Measurements from ENCODE around the gene SPTBN2.
"Not testable (repeated sequence)": the region's sequence is repeated elsewhere in the genome, so short reads cannot be mapped to it uniquely, and the experiment has no call there.

The SPTBN2 gene

DNA sequence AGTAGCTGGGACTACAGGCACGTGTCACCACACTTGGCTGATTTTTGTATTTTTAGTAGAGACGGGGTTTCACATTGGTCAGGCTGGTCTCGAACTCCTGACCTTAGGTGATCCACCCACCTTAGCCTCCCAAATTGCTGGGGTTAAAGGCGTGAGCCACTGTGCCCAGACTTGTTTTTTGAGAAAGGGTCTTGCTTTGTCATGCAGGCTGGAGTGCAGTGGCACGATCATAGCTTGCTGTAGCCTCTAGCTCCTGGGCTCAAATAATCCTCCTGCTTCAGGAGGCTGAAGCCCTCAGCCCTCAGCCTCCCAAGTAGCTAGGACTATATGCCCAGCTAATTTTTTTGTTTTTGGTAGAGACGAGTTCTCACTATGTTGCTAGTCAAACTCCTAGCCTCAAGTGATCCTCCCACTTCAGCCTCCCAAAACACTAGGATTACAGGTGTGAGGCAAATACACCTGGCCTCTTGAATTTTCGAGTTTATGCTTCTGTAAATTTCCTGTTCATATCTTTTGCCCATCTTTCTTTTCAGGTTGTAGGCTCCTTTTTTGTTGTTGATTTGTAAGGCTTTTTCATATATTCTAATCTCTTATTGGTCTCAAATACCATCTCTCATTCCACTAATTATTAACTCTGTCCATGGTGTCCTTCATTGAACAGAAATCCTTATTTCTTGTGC lies 47.9 kb downstream of the SPTBN2 start:
- no peak for FAIRE-seq

DNA sequence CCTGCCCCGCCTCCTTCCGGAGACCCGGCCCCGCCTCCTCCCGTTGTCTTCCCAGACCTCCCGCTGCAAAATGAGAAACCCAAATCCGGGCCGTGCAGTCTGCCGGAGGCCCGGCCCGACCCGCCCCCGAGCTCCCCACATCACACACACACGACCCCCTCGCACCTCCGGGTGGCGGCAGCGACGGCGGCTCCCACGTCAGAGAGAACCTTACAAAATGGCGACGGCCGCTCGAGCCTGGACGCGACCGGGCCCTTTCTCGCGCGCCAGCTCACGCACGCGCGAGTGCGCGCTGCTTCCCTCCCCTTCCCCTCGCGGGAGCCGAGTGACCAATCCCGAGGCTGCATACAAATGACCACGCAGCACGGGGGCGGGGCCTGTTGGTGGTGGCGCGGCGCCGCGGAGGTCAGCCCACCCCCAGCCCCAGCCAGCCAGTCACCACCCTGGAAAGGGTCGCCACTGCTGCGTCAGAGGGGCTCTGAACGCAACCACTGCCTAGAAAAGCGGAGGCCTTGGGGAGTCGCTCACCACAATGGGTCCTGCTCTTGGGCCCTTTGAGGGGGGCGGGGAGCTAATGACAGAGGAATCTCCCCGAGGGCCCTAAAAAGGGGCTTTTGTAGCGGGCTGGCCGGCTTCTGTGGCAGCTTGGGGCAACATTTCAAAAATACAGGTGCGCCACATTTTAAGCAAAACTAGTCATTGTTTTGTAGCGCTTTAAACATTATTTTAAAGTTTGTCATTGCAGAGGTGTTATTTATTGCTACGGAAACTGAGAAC lies 51.2 kb downstream of the SPTBN2 start, which contains the start of gene RBM4B:
Gene RBM4B (minus strand): TSS at position 289 of the 777 bp plus-strand sequence. CDS start 808 bp downstream, outside the sequence.
- no peak for FAIRE-seq

DNA sequence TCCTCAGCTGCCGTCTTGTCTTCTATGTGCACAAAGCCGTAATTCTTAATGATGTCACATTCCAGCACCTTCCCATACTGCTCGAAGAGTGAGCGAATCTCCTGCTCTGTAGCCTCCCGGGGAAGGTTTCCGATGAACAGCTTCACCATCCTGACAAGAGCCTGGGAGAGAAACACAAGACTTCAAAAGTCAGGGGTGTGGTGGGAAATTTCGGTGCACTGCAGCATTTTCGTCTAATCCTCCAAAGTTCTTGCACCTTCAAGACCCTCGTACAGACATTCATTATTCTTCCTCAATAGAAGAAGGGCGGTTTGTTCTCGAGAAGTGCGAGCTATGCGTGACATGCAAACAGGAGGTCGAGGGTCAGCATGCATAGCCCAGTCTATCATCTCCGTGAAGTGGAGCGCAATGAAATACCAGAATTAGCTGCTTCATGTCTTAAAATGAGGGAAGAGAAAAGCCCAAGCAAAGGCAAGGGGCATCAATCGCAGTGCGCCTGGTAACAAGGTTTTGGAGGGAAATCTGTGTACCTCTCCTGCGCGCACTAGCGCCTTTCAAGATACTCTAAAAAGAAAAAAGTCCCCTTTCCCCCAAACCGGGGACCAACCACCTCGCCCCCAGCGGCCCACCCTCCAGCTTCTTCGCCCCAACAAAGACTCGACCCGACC lies 52.0 kb downstream of the SPTBN2 start:
- no peak for FAIRE-seq

DNA sequence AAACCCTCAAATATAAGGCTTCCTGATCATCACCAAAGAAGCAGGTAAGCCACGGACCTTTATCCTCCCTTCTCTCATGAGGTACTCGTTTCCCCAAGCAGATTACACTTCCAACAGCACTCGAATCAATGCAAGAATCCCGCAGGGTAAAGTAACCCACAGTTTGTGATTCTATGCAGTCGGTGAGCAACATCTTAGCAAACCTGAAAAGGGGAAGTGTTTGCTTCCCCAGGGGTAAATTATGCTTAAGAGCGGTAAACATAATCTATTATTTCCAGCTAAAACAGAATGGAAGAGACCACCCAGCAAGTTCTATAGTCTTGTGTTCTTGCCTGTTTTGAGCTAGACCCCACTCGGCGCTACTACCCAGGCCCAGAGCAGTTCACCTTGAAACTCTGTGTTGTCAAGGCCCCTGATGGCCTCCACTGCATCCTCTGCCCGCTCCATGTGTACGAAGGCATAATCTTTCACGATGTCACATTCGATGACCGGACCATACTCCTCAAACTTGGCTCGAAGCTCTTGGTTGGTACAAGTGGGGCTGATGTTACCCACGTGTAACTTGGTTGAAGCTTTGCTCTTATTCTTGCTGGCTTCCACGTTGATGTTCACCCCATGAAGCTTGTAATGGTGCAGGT lies 52.6 kb downstream of the SPTBN2 start:
- no peak for FAIRE-seq

DNA sequence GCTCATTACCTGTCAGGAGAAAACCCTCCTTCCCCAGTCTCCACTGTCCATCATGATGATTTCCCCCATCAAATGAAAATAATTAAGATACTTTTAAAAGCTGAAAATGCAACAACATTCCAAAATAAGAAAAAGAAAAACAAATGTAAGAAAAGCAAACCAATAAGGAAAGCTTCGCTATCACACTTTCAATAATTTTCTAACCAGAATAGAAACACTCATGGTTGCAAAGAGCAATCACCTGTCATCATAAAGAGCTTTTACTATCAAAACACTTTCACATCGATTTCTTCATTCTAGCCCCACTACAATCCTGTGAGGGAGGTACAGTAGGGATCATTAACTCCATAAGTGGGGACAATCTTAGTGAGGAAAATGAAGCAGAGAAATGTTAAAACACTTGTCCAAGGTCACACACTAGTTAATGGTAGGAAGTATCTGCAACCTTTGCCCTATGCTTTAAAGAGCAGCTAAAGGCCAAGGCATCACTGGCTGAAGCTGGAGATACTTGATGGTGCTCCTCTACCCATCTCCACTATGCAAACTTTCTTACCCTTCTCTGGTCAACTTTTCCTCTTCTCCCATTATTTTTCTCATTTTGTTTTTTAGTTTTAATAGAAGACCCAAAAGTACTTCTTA lies 53.9 kb downstream of the SPTBN2 start:
- FAIRE-seq: no peak

DNA sequence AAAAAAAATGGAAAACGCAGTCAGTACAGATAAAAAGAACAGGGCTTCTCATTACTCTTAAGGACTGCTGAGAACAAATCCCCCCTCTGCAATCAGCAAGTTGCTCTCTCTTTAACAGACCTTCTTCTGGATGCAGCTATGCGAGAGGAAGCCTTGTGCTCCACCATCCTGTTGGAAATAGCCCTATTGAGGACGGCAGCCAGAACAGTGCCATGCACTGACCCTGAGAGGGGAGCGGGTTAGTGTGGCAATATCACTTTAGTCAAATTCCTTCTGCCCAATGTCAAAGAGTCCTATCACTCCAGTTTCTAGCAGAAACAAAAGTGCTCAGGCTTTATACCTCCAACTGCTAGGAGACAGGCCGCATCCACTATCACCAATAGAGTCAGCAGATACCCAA lies 58.2 kb downstream of the SPTBN2 start:
- FAIRE-seq: no peak

DNA sequence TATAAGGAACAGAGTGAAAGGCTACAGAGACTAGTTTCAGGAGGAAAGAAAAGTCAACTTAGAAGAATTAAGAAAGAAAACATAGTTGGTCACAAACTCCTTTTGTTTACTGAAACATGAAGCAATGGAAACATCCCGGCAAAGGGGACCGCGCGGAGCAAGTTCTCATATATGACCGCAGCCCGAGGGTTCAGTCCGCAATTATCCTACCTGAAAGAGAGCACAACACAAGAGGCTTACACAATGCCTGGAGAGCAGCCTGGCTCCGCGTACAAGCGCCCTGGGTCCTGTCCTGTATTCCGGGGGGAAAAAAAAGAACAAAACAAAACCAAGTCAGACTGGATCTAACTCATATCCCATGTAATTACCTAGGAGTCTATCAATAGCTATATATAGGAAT lies 63.6 kb downstream of the SPTBN2 start:
- FAIRE-seq: no peak

DNA sequence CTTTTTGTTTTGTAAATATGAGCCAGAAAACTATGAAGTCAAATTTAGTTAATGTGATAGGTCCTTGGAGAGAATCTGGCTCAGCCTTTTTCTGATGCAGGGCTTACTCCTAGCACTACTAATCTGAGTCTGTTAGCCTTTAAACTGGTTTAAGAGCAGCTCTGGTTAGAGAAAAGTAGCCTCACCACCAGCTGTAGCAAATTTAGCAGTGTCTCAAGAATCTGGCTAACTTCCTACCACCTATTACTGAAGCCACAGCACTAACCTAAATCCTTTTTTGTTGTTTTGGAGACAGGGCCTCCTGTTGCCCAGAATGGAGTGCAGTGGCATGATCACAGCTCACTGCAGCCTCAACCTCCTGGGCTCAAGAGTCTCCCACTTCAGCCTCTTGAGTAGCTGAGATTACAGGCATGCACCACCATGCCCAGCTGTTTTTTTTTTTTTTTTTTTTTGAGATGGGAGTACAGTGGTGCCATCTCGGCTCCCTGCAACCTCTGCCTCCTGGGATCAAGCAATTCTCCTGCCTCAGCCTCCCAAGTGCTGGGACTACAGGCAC lies 65.2 kb downstream of the SPTBN2 start:
- FAIRE-seq: no peak

DNA sequence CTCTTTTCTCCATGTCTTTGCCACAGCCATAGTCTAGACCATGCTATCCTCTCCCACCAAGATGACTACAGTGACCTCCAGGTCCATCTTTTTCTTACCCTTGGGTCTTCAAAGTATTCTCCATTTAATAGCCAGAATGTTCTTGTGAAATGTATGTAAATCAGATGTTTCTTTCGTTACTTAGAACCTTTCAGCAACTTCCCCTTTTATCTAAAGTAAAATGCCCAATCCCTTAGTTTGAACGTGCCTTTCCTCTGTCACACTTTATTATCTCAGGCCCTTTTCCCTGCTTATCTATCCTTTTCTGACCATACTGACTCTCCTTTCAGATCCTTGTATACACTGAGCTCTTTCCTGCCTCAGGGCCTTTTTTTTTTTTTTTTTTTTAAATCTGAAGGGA lies 69.3 kb downstream of the SPTBN2 start:
- FAIRE-seq: no peak

DNA sequence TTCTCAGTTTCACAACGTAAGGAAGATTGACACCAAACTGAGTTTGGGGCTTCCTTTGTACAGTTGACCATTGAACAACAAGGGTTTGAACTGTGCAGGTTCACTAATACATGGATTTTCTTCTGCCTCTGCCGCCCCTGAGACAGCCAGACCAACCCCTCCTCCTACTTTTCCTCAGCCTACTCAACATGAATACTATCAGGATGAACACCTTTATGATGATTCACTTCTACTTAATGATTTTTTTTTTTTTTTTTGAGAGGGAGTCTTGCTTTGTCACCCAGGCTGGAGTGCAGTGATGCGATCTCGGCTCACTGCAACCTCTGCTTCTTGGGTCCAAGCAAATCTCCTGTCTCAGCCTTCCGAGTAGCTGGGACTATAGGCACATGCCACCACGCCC lies 75.9 kb downstream of the SPTBN2 start:
- no peak for FAIRE-seq

DNA sequence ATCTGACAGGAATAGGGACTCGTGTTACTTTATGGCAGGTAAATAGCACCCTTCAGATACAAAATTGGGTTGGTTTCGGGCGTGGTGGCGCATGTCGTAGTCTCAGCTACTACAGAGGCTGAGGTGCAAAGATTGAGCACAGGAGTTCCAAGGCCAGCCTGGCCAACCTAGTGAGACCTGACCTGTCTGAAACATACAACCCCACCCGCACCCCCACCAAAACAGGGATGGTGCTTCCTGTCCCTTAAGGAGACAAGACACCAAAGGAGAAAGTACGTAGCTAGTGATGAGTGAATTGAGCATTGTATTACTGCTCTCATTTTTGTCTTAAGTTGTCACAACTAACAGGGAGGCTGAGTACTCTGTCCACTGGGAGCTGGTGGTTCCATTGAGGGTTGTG lies 76.4 kb downstream of the SPTBN2 start:
- no peak for FAIRE-seq

DNA sequence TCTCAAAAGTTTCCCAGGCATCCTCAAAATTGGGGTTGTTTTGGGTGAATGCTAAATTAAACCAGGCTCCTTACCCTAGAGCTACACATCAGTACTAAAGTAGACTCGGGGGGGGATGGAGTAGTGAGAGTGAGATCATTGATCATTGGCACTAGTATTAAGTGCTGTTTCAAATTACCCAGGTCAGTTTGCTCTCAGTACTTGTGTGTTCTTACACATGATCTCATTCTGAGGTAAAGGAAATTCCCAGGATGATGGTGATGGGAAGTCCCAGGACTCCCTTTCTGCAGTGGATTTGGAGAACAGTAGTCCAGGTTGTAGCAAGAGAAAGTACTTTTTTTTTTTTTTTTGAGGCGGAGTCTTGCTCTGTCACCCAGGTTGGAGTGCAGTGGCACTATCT lies 78.0 kb downstream of the SPTBN2 start:
- FAIRE-seq: no peak

DNA sequence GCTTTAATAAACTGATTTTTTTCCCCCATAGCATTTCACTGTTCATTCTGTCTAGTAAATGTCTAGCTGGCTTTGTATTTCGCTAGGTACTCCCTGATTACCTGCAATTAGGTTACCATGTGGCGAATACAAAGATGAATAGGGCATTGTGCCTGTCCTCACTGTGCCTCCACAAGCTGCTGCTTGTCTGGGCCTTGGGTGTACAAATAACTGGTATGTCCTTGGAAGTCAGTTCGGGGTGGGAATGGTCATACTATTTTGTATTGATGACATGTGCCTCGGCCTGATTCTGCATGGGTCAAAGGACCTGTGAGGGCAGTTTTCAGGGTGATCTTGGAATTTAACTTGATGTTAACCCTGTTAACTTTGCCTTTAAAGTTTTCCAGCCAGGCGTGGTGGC lies 79.1 kb downstream of the SPTBN2 start:
- no peak for FAIRE-seq

DNA sequence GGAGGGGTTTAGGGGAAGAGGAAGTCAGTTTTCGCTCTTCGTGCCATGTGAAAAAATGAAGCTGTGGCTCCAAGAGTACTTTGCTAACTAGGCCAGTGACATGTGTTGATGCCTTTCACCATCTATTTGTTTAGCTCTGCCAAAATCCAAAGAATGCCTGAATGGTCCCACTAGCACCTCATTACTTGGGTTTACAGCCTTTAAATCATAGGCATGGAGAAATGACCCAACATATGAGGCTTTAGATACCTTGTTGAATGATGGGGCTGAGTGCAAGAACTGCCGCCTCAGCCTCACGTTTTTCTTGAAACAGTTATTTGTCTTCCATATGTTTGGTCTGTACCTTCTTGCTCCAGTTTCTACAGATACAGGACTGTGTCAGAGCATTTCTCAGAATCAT lies 82.2 kb downstream of the SPTBN2 start:
- FAIRE-seq: no peak

DNA sequence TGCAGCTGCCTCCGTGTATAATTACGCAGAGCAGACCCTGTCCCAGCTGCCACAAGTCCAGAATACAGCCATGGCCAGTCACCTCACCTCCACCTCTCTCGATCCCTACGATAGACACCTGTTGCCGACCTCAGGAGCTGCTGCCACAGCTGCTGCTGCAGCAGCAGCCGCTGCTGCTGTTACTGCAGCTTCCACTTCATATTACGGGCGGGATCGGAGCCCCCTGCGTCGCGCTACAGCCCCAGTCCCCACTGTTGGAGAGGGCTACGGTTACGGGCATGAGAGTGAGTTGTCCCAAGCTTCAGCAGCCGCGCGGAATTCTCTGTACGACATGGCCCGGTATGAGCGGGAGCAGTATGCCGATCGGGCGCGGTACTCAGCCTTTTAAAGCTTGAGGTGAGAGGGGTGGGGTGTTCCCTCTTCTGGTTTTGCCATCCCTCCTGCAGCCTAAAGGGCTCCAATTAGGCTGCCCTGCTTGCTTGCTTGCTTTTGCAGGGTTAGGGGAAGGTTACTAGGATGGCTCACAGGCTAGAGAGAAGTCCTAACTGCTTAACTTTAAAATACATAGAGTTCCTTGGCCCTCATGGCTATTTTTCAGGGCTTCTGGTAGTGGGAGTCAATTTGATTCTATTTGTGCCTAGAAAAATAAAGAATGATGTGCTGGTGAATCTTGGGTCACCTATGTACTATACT lies 85.1 kb downstream of the SPTBN2 start:
- FAIRE-seq: no peak

DNA sequence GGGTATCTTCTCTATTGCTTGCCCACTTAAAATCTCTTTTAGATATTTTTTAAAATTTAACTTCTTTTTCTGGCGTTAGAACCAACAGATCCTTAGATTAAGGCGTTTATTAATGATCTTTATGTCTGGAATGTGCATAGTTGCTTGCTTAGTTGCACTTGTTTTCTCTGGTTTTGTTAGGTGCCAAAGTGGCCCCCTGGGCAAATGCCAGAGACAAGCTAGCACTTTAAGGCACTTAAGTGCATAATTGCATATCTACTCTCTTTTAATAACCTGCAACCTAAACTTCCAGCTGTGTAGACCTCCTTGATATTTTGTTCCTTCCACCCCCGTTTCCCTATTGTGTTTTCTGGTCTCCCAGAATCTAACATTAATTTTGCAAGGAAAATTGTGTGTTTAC lies 87.2 kb downstream of the SPTBN2 start:
- FAIRE-seq: no peak

DNA sequence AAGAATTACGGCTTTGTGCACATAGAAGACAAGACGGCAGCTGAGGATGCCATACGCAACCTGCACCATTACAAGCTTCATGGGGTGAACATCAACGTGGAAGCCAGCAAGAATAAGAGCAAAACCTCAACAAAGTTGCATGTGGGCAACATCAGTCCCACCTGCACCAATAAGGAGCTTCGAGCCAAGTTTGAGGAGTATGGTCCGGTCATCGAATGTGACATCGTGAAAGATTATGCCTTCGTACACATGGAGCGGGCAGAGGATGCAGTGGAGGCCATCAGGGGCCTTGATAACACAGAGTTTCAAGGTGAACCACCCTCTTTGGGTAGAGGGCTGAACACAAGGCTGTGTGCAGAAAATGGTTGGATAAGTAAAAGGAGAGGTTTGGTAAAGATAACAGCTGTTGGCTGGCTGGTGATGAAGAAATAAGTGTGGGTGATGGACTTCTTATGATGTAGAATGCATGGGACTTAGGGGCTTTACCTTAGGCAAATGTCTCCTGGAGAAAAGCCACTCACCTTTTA lies 89.1 kb downstream of the SPTBN2 start:
- not testable (repeated sequence) for FAIRE-seq

DNA sequence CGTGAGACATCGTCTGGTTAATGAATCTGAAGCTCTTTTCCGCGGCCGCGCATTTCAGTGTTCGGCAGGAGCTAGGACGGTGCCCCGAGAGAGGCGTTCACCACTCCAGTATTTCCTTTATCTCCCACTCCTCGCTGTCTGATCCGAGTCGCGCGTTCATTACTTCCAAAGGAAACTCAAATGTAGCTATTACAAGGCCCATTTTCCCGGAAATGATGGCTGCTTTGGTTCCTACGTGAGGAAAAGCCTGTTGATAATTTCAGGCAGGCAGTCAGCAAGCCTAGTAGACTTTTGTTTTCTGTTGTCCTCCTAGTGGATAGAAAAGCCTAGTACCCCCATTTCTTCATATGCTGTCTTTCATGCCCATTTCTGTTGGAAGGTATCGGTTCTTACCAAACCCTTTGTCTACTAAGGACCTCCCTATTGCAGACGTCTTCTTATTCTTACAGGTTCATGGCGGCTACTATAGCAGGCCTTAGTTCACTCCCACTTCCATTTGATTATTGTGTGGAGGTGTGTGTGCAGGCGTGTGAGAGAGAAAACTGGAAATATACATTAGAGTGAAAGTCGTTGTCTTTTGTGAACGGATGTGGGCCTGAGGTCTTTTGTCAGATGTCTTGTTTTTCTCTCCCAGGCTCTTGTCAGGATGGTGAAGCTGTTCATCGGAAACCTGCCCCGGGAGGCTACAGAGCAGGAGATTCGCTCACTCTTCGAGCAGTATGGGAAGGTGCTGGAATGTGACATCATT lies 89.8 kb downstream of the SPTBN2 start:
- no peak for FAIRE-seq

DNA sequence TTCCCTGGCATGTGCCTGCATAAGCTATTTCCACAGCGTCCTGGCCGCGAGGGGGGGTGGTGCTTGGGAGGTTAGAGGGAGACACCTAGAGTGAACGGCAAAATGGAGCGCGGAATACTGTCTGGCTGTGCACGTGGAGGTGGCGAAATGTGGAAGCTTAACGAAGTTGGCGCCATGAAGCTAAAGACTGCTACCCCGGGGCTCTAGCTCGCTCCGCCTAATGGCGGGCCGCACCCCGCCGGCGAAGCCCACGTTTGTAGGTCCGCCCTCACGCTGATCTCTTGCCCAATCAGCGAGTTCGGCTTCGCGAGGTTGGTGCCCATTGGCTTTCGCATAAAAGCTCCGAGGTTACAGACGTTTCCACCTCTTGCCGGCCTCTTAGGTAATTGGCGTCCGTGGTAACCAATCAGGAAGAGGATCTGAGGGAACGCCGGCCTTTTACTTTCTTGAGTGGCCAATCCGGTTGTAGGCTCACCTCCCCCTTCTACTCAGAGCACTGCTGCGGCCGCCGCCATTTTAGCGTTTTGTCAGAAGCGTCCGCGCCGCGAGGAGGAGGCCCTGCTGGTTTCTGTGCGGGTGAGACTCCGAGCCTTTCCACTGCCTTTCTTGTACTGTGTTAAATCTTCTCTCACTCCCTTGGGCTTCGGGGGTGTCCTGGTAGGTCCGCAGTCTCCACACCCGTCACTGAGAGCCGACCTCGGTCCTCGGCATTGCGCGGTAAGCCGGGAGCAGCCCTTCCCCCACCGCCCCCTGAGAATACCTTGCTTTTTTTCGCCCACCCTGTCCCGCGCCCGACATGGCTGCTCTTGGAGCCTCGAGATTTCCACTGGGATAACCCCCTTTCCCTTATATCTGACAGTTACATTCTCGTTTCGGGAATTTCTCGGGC lies 90.6 kb downstream of the SPTBN2 start, which contains the start of gene RBM4:
Gene RBM4 (plus strand): TSS at position 527 of the 889 bp plus-strand sequence. CDS start 1,009 bp downstream, outside the sequence.
- FAIRE-seq: no peak

All from colon (tissue), 2 donors.